ENCODE data around the gene SLC4A7. TPM values are rescaled to one million over a fixed set of nuclear protein-coding genes. Genes with fewer than 3 reads are reported as not detected.
"Not testable (repeated sequence)": the region's sequence is repeated elsewhere in the genome, so short reads cannot be mapped to it uniquely, and the experiment has no call there.

The SLC4A7 gene
- polyA plus RNA-seq, 1 donor, result 24.6 TPM

DNA sequence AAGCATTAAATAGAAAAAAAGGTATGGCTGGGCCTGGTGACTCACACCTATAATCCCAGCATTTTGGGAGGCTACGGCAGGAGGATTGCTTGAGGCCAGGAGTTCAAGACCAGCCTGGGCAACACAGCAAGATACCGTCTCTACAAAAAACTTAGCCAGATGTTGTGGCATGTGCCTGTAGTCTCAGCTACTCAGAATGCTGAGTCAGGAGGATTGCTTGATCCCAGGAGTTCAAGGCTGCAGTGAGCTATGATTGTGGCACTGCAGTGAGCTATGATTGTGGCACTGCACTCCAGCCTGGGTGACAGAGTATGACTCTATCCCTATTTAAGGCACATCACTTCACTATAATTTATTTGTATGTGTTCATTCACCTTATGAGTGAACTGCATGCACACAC is 54.3 kb downstream of the SLC4A7 start:
- no peak overlapping the region for H3K4me3 ChIP-seq (ENCODE audit: low read length)
- H3K27me3 ChIP-seq (ENCODE audit: control insufficient read depth, insufficient read depth, low read length), result no peaks in the 10 kb centered on the region
- WGBS (ENCODE audit: insufficient coverage, low lambda C conversion rate), result no CpG with 5 or more reads among the region's 2 CpGs
- H3K9me3 ChIP-seq (ENCODE audit: control insufficient read depth, low read depth, low read length), result no peaks in the 10 kb centered on the region
- peaks cover 14% of the 10 kb centered on the region for H3K36me3 ChIP-seq (ENCODE audit: control insufficient read depth, insufficient read depth, low read length)
- no peak for DNase-seq
- H3K27ac ChIP-seq (ENCODE audit: low read length), result no peak overlapping the region
- no peaks in the 10 kb centered on the region for H3K4me1 ChIP-seq (ENCODE audit: control insufficient read depth, insufficient read depth, low read length)

DNA sequence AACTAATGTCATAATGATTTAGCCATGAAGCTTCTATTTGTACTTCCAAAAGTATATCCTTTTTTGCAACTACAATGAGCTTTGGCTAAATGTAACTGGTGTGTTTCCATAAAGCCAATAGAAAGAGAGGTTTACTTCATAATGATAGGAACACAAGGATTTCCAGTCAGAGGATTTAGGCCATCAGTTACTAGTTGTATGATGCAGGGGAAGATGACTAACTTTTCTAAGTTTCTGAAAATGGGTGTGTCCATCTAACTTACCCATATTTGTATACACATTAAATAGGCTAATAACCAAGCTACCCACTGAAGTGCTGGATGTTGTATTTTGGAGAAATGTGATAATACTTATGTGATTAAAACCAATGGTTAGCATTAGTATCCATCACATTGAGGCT is 55.7 kb downstream of the SLC4A7 start:
- Histone ChIP-seq H3K4me1 (ENCODE audit: control insufficient read depth, insufficient read depth, low read length) (no peaks in the 10 kb centered on the region), H3K27ac (ENCODE audit: low read length) (no peak overlapping the region), H3K9me3 (ENCODE audit: control insufficient read depth, low read depth, low read length) (no peaks in the 10 kb centered on the region), H3K36me3 (ENCODE audit: control insufficient read depth, insufficient read depth, low read length) (peaks cover 12% of the 10 kb centered on the region), H3K27me3 (ENCODE audit: control insufficient read depth, insufficient read depth, low read length) (no peaks in the 10 kb centered on the region), H3K4me3 (ENCODE audit: low read length) (no peak overlapping the region)
- no peak for DNase-seq

DNA sequence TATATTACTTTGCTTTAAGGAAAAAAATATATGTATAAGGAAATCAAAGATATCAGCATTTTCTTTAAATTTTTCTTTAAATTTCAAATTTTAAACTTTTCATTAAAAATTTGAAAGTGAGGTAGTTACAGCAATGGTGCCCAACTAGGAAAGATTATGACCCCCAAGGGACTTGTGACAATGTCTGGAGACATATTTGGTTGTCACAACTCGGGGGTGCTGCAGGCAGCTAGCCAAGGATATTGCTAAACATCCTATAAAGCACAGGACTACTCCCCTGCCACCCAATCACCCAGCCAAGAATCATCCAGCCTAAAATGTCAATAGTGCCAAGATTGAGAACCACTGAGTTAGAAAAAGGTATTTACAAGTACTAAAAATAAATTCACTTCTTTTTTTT is 57.3 kb downstream of the SLC4A7 start:
- H3K27ac ChIP-seq (ENCODE audit: low read length), result no peak overlapping the region
- no peaks in the 10 kb centered on the region for H3K4me1 ChIP-seq (ENCODE audit: control insufficient read depth, insufficient read depth, low read length)
- no peak for DNase-seq
- H3K4me3 ChIP-seq (ENCODE audit: low read length), result no peak overlapping the region
- H3K27me3 ChIP-seq (ENCODE audit: control insufficient read depth, insufficient read depth, low read length), result no peaks in the 10 kb centered on the region
- whole genome bisulfite sequencing (ENCODE audit: insufficient coverage, low lambda C conversion rate), result no CpG with 5 or more reads among the region's 1 CpG
- H3K9me3 ChIP-seq (ENCODE audit: control insufficient read depth, low read depth, low read length), result no peaks in the 10 kb centered on the region
- H3K36me3 ChIP-seq (ENCODE audit: control insufficient read depth, insufficient read depth, low read length), result peaks cover 8% of the 10 kb centered on the region

DNA sequence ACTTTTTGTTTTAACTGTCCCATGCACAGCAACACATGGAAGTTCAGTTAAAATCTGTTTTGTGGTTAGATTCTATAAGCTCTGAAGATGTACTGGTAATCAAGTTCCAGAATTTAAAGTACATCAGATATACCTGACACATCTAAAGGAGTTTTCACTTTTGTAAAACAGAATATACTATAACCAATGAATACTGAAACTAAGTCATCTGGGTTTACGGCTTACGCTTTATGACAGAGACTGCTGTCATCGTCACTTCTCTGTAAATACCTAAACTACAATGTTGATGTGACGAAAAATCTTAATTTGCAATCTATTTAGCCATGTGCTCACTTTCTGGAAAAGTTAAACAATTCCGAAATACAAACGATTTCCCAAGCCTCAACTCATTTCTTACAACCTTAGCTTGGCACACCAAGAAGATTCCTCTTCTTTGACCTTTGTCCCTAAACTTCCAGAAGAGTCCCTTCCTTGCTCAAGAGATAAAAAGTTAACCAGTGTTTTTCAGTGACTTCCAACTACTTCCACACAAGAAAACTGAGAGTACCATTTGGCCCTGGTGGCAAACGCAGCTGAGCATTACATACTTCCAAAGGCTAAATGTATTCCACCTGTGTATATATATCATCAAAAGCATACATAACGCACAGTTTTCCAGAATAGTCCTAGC is 58.2 kb downstream of the SLC4A7 start:
- 77% methylated on average over 6 of the region's 8 CpGs for WGBS (ENCODE audit: insufficient coverage, low lambda C conversion rate)
- H3K4me1 ChIP-seq (ENCODE audit: control insufficient read depth, insufficient read depth, low read length), result no peaks in the 10 kb centered on the region
- H3K27me3 ChIP-seq (ENCODE audit: control insufficient read depth, insufficient read depth, low read length), result no peaks in the 10 kb centered on the region
- H3K36me3 ChIP-seq (ENCODE audit: control insufficient read depth, insufficient read depth, low read length), result peaks cover 8% of the 10 kb centered on the region
- peak; percentile 25 to 72 for DNase-seq
- no peaks in the 10 kb centered on the region for H3K9me3 ChIP-seq (ENCODE audit: control insufficient read depth, low read depth, low read length)
- peak overlapping the region; percentile 36 for H3K27ac ChIP-seq (ENCODE audit: low read length)
- H3K4me3 ChIP-seq (ENCODE audit: low read length), result no peak overlapping the region

DNA sequence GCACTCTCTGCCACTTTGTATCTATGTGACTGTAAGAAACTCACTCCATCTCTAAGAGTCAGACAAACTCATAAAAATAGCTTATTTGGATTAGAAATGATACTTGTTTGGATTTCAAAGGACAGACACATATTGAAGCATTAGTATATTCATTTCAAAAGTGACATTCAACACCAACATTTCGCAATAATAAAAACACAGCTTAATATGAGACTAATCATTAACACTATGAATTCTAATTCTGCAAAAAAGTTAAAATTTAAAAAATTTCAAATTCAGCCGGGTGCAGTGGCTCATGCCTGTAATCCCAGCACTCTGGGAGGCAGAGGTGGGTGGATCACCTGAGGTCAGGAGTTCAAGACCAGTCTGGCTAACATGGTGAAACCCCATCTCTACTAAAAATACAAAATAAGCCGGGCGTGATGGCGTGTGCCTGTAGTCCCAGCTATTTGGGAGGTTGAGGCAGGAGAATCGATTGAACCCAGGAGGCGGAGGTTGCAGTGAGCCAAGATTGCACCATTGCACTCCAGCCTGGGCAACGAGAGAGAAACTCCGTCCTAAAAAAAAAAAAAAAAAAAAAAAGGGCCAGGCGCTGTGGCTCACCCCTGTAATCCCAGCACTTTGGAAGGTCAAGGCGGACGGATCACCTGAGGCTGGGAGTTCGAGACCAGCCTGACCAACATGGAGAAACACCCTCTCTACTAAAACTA is 59.2 kb downstream of the SLC4A7 start:
- H3K9me3 ChIP-seq (ENCODE audit: control insufficient read depth, low read depth, low read length); H3K4me1 ChIP-seq (ENCODE audit: control insufficient read depth, insufficient read depth, low read length); DNase-seq; H3K4me3 ChIP-seq (ENCODE audit: low read length); H3K27me3 ChIP-seq (ENCODE audit: control insufficient read depth, insufficient read depth, low read length); H3K27ac ChIP-seq (ENCODE audit: low read length): not testable (repeated sequence)
- no CpG with 5 or more reads among the region's 13 CpGs for WGBS (ENCODE audit: insufficient coverage, low lambda C conversion rate)
- peaks cover 13% of the 10 kb centered on the region for H3K36me3 ChIP-seq (ENCODE audit: control insufficient read depth, insufficient read depth, low read length)

DNA sequence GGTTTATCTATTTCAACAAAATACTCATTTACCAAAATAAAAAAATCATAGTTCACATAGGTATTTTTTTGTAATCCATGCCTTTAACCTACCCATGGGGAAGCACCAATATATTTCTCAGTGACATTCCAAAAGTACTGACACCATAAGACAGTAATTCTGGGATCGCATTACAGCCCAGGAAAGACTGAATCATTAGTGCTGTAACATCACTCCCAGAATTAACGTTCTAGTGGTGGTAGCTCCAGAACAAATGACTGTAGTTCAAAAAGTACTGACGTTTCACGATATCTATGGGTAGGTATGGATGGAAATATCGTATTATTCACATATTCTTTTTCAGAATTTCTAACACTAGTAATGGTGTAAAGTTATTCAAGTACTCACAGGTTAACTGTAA is 60.7 kb downstream of the SLC4A7 start:
- Histone ChIP-seq H3K27ac (ENCODE audit: low read length) (no peak overlapping the region), H3K9me3 (ENCODE audit: control insufficient read depth, low read depth, low read length) (no peaks in the 10 kb centered on the region), H3K4me1 (ENCODE audit: control insufficient read depth, insufficient read depth, low read length) (no peaks in the 10 kb centered on the region), H3K27me3 (ENCODE audit: control insufficient read depth, insufficient read depth, low read length) (no peaks in the 10 kb centered on the region), H3K4me3 (ENCODE audit: low read length) (no peak overlapping the region), H3K36me3 (ENCODE audit: control insufficient read depth, insufficient read depth, low read length) (peaks cover 18% of the 10 kb centered on the region)
- no peak for DNase-seq
- WGBS (ENCODE audit: insufficient coverage, low lambda C conversion rate), result 100% methylated on average over 1 of the region's 5 CpGs

DNA sequence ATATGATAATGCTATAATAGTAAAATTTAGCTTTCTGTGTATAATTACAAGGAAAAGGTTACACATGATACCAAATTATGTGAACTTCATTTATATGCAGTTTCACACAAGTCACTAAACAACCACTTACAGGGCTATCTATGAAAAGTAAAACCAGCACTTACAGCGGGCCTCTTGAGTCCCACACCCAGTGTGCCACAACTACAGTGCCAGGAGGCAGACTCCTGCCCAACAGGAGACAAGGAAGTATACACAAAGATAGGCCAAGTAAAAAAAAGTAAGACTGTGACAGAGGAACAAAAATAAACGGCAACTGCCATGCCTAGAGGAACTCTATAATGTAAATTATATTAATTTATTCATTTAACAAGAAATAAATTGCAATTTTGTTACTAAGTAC is 61.6 kb downstream of the SLC4A7 start:
- no peak for DNase-seq
- no peaks in the 10 kb centered on the region for H3K4me1 ChIP-seq (ENCODE audit: control insufficient read depth, insufficient read depth, low read length)
- WGBS (ENCODE audit: insufficient coverage, low lambda C conversion rate), result 88% methylated on average over 1 of the region's 2 CpGs
- H3K4me3 ChIP-seq (ENCODE audit: low read length), result no peak overlapping the region
- H3K27me3 ChIP-seq (ENCODE audit: control insufficient read depth, insufficient read depth, low read length), result no peaks in the 10 kb centered on the region
- H3K9me3 ChIP-seq (ENCODE audit: control insufficient read depth, low read depth, low read length), result no peaks in the 10 kb centered on the region
- H3K36me3 ChIP-seq (ENCODE audit: control insufficient read depth, insufficient read depth, low read length), result peaks cover 21% of the 10 kb centered on the region
- no peak overlapping the region for H3K27ac ChIP-seq (ENCODE audit: low read length)

DNA sequence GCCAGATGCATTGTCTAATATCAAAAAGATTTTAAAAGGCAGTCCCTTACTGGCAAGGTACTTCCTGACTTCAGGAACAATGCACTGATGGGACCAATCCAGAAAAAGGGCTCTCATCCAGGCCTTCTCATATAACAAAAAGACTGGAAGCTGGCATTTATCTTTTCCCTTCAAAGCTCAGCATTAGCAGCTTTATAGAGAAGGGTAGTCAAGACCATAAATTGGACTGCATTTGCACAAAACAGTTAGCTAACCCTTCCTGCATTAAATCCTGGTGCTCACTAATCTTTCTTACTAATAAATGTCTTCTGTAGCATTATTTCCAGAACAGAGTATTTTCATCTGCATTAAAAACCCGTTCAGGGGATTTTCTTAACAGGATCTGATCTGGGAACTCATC is 69.0 kb downstream of the SLC4A7 start:
- WGBS (ENCODE audit: insufficient coverage, low lambda C conversion rate), result no CpG with 5 or more reads among the region's 1 CpG
- Histone ChIP-seq H3K27me3 (ENCODE audit: control insufficient read depth, insufficient read depth, low read length) (no peaks in the 10 kb centered on the region), H3K36me3 (ENCODE audit: control insufficient read depth, insufficient read depth, low read length) (peaks cover 20% of the 10 kb centered on the region), H3K27ac (ENCODE audit: low read length) (no peak overlapping the region), H3K9me3 (ENCODE audit: control insufficient read depth, low read depth, low read length) (no peaks in the 10 kb centered on the region), H3K4me3 (ENCODE audit: low read length) (no peak overlapping the region), H3K4me1 (ENCODE audit: control insufficient read depth, insufficient read depth, low read length) (no peaks in the 10 kb centered on the region)
- DNase-seq, result no peak

DNA sequence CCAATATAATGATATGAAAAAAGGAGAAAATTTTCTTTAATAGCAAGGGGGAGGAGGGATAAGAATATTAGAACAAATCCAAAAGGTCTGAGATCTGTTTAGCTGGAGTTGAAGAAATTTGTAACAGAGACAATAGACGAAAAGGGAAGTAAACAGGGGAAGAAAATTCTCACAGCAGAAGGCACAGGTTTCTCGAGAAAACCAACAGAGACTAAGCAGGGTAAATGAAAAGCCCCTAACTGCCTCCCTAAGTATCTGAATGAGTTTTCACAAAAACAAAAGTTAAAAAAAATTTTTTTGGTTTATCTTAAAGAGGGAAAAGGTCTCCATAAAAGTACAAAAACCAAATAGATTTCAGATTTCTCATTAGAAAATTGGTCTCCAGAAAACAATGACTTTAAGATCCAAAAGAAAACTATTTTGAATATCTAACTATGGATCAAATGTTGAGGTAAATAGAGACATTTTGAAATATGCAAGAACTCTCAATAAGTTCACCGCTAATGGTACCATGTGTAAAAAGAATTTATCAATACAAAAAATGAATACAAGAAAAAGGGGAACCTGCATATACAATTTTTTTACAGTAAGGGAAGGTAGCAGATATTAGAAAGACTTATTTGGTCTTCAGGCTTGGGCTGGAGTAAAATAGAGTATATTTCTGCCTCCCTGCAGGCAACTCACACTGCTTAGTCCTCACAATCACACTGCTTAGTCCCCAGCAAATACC is 91.1 kb downstream of the SLC4A7 start:
- 67% methylated on average over 3 of the region's 3 CpGs for WGBS (ENCODE audit: insufficient coverage, low lambda C conversion rate)
- no peaks in the 10 kb centered on the region for H3K9me3 ChIP-seq (ENCODE audit: control insufficient read depth, low read depth, low read length)
- H3K27me3 ChIP-seq (ENCODE audit: control insufficient read depth, insufficient read depth, low read length), result no peaks in the 10 kb centered on the region
- H3K36me3 ChIP-seq (ENCODE audit: control insufficient read depth, insufficient read depth, low read length), result peaks cover 15% of the 10 kb centered on the region
- DNase-seq, result no peak
- no peak overlapping the region for H3K4me3 ChIP-seq (ENCODE audit: low read length)
- no peaks in the 10 kb centered on the region for H3K4me1 ChIP-seq (ENCODE audit: control insufficient read depth, insufficient read depth, low read length)
- no peak overlapping the region for H3K27ac ChIP-seq (ENCODE audit: low read length)

DNA sequence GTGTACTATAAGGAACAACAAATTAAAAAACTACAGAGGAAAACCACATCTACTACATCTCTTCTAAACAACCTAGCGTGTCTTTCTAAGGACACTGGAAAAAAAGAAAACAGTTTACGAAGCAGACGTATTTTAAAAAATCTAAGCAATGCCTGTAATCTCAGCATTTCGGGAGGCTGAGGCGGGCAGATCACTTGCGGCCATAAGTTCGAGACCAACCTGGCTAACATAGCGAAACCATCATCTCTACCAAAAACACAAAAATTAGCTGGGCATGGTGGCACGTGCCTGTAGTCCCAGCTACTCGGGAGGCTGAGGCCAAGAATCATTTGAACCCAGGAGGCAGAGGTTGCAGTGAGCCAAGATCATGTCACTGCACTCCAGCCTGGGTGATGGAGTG is 91.8 kb downstream of the SLC4A7 start:
- not testable (repeated sequence) for DNase-seq; H3K27ac ChIP-seq (ENCODE audit: low read length); H3K9me3 ChIP-seq (ENCODE audit: control insufficient read depth, low read depth, low read length); H3K27me3 ChIP-seq (ENCODE audit: control insufficient read depth, insufficient read depth, low read length); H3K4me1 ChIP-seq (ENCODE audit: control insufficient read depth, insufficient read depth, low read length); H3K4me3 ChIP-seq (ENCODE audit: low read length)
- H3K36me3 ChIP-seq (ENCODE audit: control insufficient read depth, insufficient read depth, low read length), result peaks cover 17% of the 10 kb centered on the region
- WGBS (ENCODE audit: insufficient coverage, low lambda C conversion rate), result no CpG with 5 or more reads among the region's 10 CpGs
